Gastrocnemius medialis (tissue), 4 donors: ENCODE results near the gene NPB.

Experiments used
- CTCF ChIP-seq, 5 experiments: fragments of 450-650 bp in 3 of 5; fragments of 200-600 bp in 2 of 5; sonication (generic) in 2 of 5; IDR thresholded peaks in 4 of 5; conservative IDR thresholded peaks in 1 of 5; 1 replicate in 4 of 5; 2 replicates in 1 of 5; pipeline ENCODE4 v1.5.1; 2016 to 2019; ENCODE audit warnings: antibody characterized with exemption in 5 of 5, mild to moderate bottlenecking in 3 of 5, moderate library complexity in 3 of 5
- POLR2A ChIP-seq, 2 donors: fragments of 450-650 bp; IDR thresholded peaks; one replicate each; pipeline ENCODE4 v1.6.1; 2017; ENCODE audit warnings: antibody characterized with exemption in 2 of 2, mild to moderate bottlenecking in 2 of 2, moderate library complexity in 2 of 2

- TF ChIP-seq CTCF (IDR thresholded peaks at IDR 0.05 in 4 of 5, conservative IDR thresholded peaks at IDR 0.05 in 1 of 5) (no peak), POLR2A (IDR thresholded peaks at IDR 0.05) (no peak)
Measured at GRCh38 chr17:81921996-81922565, 20.0 kb downstream of the NPB start.
